Motor neuron (in vitro differentiated cells): Measurements from ENCODE around the gene ZNF778. TPM values are rescaled to one million over a fixed set of nuclear protein-coding genes. Genes with fewer than 3 reads are reported as not detected.
A peak's percentile ranks its signal among the peaks of the same experiment; 100 is the strongest.
"Not testable (repeated sequence)": the region's sequence is repeated elsewhere in the genome, so short reads cannot be mapped to it uniquely, and the experiment has no call there.

Experiments used
- ATAC-seq, 8 experiments: fragments of 200-7000 bp; cut with Tn5 transposase; replicated peaks in 6 of 8; 2 replicates each; pipeline ENCODE4 v1.8.0; 2021; ENCODE audit warnings: mild to moderate bottlenecking in 8 of 8, moderate library complexity in 8 of 8
- H3K27ac ChIP-seq, 2 donors: fragments of 250-450 bp; sonication (Bioruptor Pico); 2 replicates each; pipeline ENCODE4 v1.9.0; 2021; ENCODE audit warnings: antibody characterized with exemption in 2 of 2, mild to moderate bottlenecking in 2 of 2, moderate library complexity in 1 of 2
- H3K4me1 ChIP-seq, 2 donors: fragments of 250-450 bp; sonication (Bioruptor Pico); replicated peaks in 1 of 2; 2 replicates each; pipeline ENCODE4 v1.6.1; 2021; ENCODE audit warnings: antibody characterized with exemption in 2 of 2, mild to moderate bottlenecking in 2 of 2, moderate library complexity in 1 of 2
- H3K4me3 ChIP-seq, 5 donors: fragments of 250-450 bp; sonication (Bioruptor Pico); 2 replicates each; pipeline ENCODE4 v1.9.0; 2021; ENCODE audit warnings: antibody characterized with exemption in 5 of 5, mild to moderate bottlenecking in 5 of 5, moderate library complexity in 4 of 5
- WGBS, 10 experiments: fragments of 450-650 bp; shearing (Covaris generic); methylation state at CpG; one replicate each; pipeline ENCODE4 v1.0.0; 2022; 5-methylcytosine and 5-hydroxymethylcytosine counted together
- in situ Hi-C, 9 experiments: fragments of 400-800 bp; cut with MboI; loops; one replicate each; pipeline ENCODE4 v1.15.0; 2021; ENCODE audit warnings: low sequenced_read_pairs in 9 of 9, low pct_unique_long_range_greater_than_20kb in 2 of 9; ENCODE audit not compliant: unreplicated experiment in 9 of 9
- total RNA-seq, 8 experiments: library from RNA; unstranded; fragments of 300-600 nt; gene quantifications; 2 replicates each; pipeline versions ENCODE4 v1.2.3 to v1.2.4, GENCODE V29; 2022

The ZNF778 gene
- total RNA-seq, 8 experiments from 2014 or later: 6.8 to 14.7 (median 9.0) TPM

GRCh38 chr16:89261691-89262563 lies 44.4 kb downstream of the ZNF778 start:
- ATAC-seq: peak in 2 of 8 experiments; percentile 3 to 6
- Histone ChIP-seq H3K27ac (no peak overlapping the region), H3K4me1 (no peaks in the 10 kb centered on the region), H3K4me3 (no peak overlapping the region)
- WGBS, 10 experiments: 39 to 100% (median 79%) methylated on average over 1 to 17 of the region's 30 CpGs; no CpG with 5 or more reads in 2 of the 10 experiments
- in situ Hi-C loops: no loop called here

GRCh38 chr16:89264800-89265550 lies 47.5 kb downstream of the ZNF778 start:
- WGBS, 10 experiments: 70 to 100% (median 79%) methylated on average over 1 to 8 of the region's 19 CpGs; no CpG with 5 or more reads in 7 of the 10 experiments
- H3K4me1 ChIP-seq: no peaks in the 10 kb centered on the region
- H3K27ac ChIP-seq: no peak overlapping the region
- in situ Hi-C loops: no loop called here
- no peak overlapping the region for H3K4me3 ChIP-seq
- peak in 1 of 8 experiments; percentile 16 for ATAC-seq

GRCh38 chr16:89265647-89266046 lies 48.1 kb downstream of the ZNF778 start:
- Histone ChIP-seq H3K4me1 (no peaks in the 10 kb centered on the region), H3K27ac (no peak overlapping the region), H3K4me3 (no peak overlapping the region)
- in situ Hi-C loops: no loop called here
- peak in 1 of 8 experiments; percentile 3 for ATAC-seq
- 75 to 96% (median 93%) methylated on average over 2 to 7 of the region's 21 CpGs; no CpG with 5 or more reads in 6 of the 10 experiments for WGBS, 10 experiments

GRCh38 chr16:89266521-89267134 lies 49.1 kb downstream of the ZNF778 start:
- H3K4me3 ChIP-seq: no peak overlapping the region
- in situ Hi-C loops: no loop called here
- no peaks in the 10 kb centered on the region for H3K4me1 ChIP-seq
- no peak overlapping the region for H3K27ac ChIP-seq
- 90 to 100% (median 93%) methylated on average over 1 to 9 of the region's 17 CpGs; no CpG with 5 or more reads in 5 of the 10 experiments for WGBS, 10 experiments
- peak in 1 of 8 experiments; percentile 10 for ATAC-seq

- H3K27ac ChIP-seq, ATAC-seq, H3K4me1 ChIP-seq, in situ Hi-C loops, H3K4me3 ChIP-seq: not testable (repeated sequence)
- WGBS, 10 experiments: no CpG with 5 or more reads among the region's 15 CpGs
Observed at GRCh38 chr16:89267746-89268145, 50.2 kb downstream of the ZNF778 start.

GRCh38 chr16:89268585-89268984 lies 51.1 kb downstream of the ZNF778 start:
- no peaks in the 10 kb centered on the region for H3K4me1 ChIP-seq
- no peak overlapping the region for H3K4me3 ChIP-seq
- WGBS, 10 experiments: 90 to 100% (median 96%) methylated on average over 1 to 2 of the region's 19 CpGs; no CpG with 5 or more reads in 6 of the 10 experiments
- in situ Hi-C loops: no loop called here
- peak in 5 of 8 experiments; percentile 11 to 31 (median 22) for ATAC-seq
- no peak overlapping the region for H3K27ac ChIP-seq

- Histone ChIP-seq H3K4me1 (no peaks in the 10 kb centered on the region), H3K27ac (no peak overlapping the region), H3K4me3 (no peak overlapping the region)
- in situ Hi-C loops: no loop called here
- peak in 2 of 8 experiments; percentile 56 to 70 for ATAC-seq
- 60 to 100% (median 92%) methylated on average over 1 to 11 of the region's 14 CpGs for WGBS, 10 experiments
Observed at GRCh38 chr16:89268987-89269735, 51.7 kb downstream of the ZNF778 start.

GRCh38 chr16:89269805-89270665 lies 52.5 kb downstream of the ZNF778 start:
- H3K27ac ChIP-seq: no peak overlapping the region
- in situ Hi-C loops: no loop called here
- no peak overlapping the region for H3K4me3 ChIP-seq
- ATAC-seq: peak in 2 of 8 experiments; percentile 4 to 45
- WGBS, 10 experiments: 80 to 100% (median 96%) methylated on average over 1 to 12 of the region's 27 CpGs; no CpG with 5 or more reads in 1 of the 10 experiments
- no peaks in the 10 kb centered on the region for H3K4me1 ChIP-seq

GRCh38 chr16:89270666-89271345 lies 53.3 kb downstream of the ZNF778 start:
- WGBS, 10 experiments: 100% methylated on average over 2 of the region's 32 CpGs; no CpG with 5 or more reads in 7 of the 10 experiments
- H3K4me1 ChIP-seq: no peaks in the 10 kb centered on the region
- H3K4me3 ChIP-seq: no peak overlapping the region
- H3K27ac ChIP-seq: no peak overlapping the region
- in situ Hi-C loops: no loop called here
- no peak for ATAC-seq

- no peak overlapping the region for H3K27ac ChIP-seq
- ATAC-seq: no peak
- WGBS, 10 experiments: 93 to 100% (median 100%) methylated on average over 2 to 5 of the region's 6 CpGs; no CpG with 5 or more reads in 1 of the 10 experiments
- no peak overlapping the region for H3K4me3 ChIP-seq
- in situ Hi-C loops: no loop called here
- no peaks in the 10 kb centered on the region for H3K4me1 ChIP-seq
Observed at GRCh38 chr16:89272631-89273030, 55.1 kb downstream of the ZNF778 start.

GRCh38 chr16:89273741-89274472 lies 56.4 kb downstream of the ZNF778 start:
- 82 to 100% (median 92%) methylated on average over 1 to 6 of the region's 19 CpGs; no CpG with 5 or more reads in 4 of the 10 experiments for WGBS, 10 experiments
- Histone ChIP-seq H3K4me3 (no peak overlapping the region), H3K4me1 (no peaks in the 10 kb centered on the region), H3K27ac (no peak overlapping the region)
- in situ Hi-C loops: no loop called here
- peak in 1 of 8 experiments; percentile 5 for ATAC-seq
